GM04503 (cell line): ENCODE measurements around the gene NRM.
"Not testable (repeated sequence)": the region's sequence is repeated elsewhere in the genome, so short reads cannot be mapped to it uniquely, and the experiment has no call there.

Source experiments
- DNase-seq: peaks from one replicate; pipeline ENCODE4 v3.0.0-alpha.2; 2012; ENCODE audit warnings: low read depth

Gene NRM

DNA sequence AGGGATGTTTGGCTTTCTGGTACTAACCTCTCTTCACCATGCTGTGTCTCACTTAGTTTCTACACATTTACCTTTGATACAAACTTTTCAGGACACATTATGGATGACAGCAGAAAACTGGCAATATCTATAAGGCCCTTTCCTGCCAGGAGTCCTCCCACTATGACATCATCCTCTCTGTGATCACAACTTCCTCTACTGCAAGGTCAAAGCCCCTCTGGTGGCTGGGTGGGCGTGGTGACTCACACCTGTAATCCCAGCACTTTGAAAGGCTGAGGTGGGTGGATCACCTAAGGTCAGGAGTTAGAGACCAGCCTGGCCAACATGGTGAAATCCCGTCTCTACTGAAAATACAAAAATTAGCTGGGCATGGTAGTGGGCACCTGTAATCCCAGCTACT is 24.5 kb downstream of the NRM start:
- not testable (repeated sequence) for DNase-seq

DNA sequence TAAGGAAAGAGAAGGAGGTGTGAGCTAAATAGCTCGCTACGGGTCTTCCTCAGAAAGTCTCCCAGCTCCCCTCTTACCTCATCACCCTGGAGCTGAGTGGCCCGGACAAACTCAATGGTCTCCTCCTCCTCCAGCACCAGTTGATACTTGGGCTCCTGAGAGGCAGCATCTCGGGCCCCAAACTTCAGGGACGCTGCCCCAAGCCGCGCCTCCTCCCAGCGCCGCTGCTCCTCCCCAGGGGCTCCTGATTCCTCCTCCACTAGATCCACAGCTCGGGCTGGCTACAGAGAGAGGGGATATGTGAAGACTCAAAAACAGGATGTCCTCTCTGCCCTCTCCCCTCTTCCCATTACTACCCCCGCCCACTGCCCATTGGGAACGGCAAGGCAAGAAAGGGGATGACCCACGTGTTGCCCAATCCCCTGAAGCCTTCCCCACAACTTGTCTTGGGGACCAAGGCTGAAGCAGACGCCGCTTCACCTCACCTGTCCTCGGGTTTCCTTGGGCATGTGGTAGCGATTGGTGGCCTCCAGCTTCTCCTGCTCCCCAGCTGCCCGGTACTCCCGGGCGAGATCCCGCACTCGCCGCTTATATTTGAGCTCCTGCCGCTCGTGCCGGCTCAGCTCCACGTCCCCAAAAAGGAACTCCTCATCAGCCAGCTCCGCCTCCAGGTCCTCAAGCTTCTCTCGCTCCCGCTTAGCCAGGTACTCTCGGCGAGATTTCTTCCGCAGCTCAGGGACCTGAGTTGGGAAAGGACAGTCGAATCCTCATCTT is 25.6 kb downstream of the NRM start:
- no peak for DNase-seq

GRCh38 chr6:30657922-30658321 is 32.9 kb downstream of the NRM start:
- not testable (repeated sequence) for DNase-seq

- no peak for DNase-seq
Measured at GRCh38 chr6:30657454-30657853, 33.3 kb downstream of the NRM start.

- no peak for DNase-seq
Measured at GRCh38 chr6:30656513-30656912, 34.3 kb downstream of the NRM start.

GRCh38 chr6:30655743-30656094 is 35.1 kb downstream of the NRM start:
- no peak for DNase-seq

DNA sequence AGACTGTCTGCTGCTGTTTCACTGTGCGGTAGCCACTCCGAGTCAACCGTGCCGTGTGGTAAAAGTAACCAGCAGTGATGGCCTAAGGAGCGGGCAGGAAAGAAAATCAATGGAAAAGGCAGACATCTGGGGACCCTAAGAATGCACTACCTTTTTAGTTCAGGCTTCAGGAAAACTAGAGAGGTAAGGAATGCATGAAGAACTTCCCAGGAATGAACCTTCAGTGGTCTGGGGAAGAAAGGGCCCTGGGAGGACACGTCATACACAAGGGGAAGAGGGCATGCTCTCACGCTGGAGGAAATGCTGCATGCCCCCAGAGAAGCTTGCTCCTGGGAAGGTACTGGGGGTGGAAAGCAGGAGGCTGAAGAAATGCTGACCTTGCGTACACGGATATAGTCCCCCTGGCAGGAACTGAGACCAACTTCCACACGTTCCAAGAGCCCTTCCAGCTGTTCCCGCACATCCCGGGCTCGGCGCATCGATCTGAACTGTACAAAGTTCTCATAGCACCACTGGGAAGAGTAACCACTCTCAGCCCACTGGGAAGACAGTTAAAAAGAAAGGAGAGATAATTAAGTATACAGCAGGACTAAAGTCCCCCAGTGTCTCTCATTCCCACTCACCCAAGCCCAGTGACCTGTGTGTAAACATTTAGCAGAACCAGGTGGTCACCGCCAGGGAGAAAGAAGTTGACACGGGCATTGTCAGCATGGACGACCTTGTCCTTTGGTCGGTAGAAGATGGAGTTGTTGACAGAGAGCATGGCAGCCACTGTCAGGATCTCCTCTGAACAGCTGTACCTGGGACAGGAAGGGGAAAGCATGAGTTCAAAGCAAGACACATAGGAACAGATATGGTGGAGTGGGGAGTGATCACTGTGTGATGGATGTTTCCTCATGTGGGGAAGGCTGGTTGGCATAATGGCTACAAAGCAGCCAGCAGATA is 35.7 kb downstream of the NRM start:
- no peak for DNase-seq

- DNase-seq: no peak
Measured at GRCh38 chr6:30651143-30651542, 39.6 kb downstream of the NRM start.

DNA sequence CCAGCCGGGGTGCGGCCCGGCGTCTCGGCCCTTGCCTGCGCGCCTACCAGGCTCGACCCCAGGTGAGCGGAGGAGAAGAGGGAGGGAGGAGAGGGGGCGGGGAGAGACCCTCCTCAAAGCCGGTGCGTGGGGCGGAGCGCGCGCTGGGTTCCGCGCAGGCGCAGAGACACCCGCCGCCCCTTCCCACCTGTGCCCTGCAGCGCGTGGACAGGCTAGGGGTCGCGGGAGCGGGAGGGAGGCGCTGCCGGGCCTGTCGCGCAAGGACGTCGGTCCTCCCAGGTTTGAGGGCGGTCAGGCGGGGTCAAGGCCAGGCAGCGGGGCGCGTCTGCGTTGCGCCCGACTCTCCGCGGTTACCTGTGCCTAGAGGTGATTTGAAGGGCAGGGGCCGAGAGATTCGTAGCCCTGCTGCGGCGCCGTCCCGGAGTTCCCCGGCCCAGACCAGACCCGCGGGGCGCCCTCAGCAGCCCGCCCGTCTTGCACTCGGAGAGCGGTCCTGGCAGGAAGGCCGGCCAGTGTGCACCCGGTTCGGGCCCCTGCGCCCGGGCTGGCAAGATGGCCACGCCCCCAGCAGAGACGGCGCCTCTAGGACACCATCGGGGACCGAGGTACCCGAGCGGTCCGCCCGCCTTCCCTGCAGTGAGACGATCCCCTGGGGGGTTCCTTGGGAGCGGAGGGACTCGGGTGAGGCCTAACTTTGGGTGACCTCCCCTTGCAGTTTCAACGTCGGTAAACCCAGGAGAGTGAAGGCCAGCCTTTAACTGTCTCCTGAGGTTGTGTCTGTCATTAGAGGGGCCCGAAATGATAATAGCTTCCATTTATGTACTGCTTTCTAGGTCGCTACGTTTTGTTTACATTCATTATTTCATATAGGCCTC is 43.3 kb downstream of the NRM start:
- DNase-seq: no peak

DNA sequence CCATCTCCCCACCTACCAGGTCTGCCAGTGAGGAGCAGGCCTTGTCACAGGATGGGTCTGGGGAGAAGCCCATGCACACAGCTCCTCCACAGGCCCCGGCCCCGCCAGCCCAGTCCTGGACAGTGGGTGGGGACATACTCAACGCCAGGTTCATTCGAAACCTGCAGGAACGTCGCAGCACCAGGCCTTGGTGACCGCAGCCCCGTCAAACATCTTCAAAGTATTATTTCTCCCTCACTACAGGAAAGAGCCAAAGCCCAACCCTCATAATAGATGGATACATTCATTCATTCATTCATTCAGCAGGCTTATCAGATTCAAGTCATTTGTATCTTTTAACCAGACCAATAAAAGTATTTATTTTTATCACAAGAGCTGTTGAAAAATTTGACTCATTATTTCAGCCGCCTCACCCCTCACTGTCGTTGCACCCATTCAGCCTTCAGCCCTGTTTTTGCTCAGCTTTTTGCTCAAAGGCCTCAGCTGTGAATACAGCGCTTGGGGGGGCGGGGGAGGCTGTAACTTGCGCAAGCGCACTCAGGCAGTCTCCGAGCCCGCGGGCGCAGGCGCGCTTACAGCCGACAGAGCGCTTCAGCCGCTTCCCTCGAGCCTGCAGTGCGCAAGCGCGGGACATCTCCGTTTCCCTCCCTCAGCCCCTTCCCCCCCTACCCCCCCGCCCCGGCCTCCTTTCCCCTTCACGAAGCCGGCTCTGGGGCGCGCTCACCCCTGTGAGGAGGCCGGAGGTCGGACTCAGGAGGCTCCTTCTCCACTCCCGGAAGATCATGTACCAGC is 44.1 kb downstream of the NRM start, which contains the start of gene C6orf136:
C6orf136 (plus strand) TSS at position 684 of the 792 bp plus-strand sequence; CDS start at position 783, 99 bp downstream.
- no peak for DNase-seq

DNA sequence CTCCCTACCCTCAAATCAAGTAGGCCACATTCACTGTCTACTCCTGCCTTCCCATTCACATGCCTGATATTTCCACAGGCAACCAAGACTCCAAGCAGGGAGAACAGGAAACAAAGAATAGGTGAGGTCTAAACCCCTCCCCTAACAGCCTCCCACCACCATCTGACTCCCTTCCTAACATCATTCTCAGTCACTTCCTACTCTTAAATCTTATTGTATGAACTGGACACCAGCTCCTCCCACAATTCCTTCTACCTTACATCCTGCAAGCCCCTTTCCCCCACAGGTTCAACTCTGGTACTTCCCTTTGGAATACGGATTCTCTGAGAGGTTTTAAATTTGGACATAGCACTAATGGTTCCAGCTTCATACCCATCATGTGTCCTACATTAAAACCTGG is 44.8 kb downstream of the NRM start:
- no peak for DNase-seq

DNA sequence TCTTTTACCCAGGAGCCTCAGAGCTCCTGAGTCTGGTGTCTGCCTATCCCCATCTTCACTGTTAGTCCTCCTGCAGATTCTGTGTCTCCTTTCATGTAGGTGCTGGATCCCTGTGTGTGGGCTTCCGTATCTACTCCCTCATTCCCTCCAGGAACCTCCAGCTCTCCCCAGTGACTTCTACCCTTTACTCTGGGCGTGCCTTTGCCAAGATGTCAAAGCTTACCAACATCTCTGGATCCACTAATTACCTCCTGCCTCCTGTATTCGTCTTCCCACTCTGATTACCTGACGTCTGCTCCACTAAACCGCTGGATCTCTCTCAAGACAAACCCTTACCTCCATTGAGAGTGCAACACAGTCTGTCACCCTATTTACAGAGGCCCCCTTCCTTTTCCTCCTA is 46.0 kb downstream of the NRM start:
- no peak for DNase-seq

DNA sequence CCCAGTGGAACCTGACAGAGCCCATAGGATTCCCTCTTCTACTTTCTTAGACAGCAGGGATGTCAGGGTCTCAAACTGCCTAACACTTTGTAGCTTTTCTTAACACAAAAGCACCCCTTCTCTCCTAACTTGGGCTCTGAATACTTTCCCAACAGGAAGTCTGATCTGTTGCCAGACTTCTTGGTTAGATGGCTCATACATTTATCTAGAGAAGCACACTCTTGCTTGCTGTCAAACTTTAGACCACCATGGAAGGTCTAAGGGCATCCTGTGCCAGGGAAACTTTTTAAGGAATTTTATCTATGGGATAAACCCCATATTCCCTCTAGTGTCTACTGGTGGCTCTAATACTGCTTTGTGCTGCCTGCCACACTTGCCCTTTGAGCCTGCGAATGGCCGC is 47.1 kb downstream of the NRM start:
- DNase-seq: no peak

DNA sequence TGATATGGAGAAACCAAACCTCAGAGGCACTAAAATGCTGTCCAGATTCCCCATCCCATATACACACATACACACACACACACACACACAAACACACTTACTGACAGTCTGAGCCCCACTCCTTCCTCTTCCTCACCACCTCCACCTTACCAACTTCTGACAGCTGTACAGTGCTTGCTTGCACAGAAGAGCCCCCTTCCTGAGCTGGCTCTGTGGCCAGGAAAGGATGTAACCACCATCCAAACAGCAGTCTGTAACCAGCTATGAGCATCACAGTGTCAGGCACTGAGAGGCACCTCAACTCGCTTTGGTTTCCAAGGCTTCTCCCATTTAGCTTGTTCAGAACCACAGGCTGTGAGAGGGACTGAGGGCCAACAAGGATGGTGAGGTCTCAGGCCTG is 49.7 kb downstream of the NRM start:
- DNase-seq: no peak

- DNase-seq: no peak
Measured at GRCh38 chr6:30640481-30640880, 50.3 kb downstream of the NRM start.
